GM12801 (cell line): ENCODE results near the gene ASXL1.

ENCODE experiments used
- CTCF ChIP-seq: IDR thresholded peaks from one replicate; pipeline ENCODE4 v1.5.1; 2011; ENCODE audit warnings: control low read depth; ENCODE audit not compliant: insufficient read length; ENCODE audit errors: extremely low read depth

ASXL1 gene

DNA sequence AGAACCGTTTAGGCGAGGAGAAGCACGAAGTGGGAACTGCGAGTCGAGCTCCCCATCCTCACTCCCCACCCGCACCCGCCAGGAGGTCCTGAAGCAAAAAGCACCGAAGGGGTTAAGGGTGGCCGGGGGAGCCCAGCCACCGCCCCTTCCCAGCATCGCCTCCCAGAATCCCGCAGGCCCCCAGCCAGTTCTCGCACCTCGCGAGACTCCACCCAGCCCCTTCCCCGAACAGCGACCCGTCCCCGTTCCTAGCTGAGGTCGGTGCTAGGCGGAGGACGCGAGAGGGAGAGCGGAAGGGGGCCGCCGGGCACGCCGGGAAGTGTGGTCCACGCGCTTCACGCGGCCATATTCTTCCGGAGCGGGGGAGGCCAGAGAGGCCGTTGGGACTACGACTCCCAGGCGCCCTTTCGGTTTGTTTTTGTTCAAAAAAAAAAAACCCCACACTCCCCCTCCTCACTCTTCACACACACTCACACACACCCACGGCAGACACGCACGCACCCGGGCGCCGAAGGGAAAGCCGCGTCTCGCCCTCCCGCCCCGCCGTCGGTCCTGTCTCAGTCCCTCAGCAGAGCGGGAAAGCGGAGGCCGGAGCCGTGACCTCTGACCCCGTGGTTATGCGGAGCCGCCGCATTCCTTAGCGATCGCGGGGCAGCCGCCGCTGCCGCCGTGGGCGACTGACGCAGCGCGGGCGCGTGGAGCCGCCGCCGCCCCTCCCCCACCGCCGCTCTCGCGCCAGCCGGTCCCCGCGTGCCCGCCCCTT, at the start of gene ASXL1:
TSS of gene ASXL1 (plus strand) at position 463 of the 763 bp plus-strand sequence. CDS start 445 bp downstream, outside the sequence.
- no peak for TF ChIP-seq CTCF

GRCh38 chr20:32312718-32313424, 45.3 kb upstream of the ASXL1 start:
- TF ChIP-seq CTCF: no peak

- no peak for TF ChIP-seq CTCF
Measured at GRCh38 chr20:32314768-32315167, 43.4 kb upstream of the ASXL1 start.

DNA sequence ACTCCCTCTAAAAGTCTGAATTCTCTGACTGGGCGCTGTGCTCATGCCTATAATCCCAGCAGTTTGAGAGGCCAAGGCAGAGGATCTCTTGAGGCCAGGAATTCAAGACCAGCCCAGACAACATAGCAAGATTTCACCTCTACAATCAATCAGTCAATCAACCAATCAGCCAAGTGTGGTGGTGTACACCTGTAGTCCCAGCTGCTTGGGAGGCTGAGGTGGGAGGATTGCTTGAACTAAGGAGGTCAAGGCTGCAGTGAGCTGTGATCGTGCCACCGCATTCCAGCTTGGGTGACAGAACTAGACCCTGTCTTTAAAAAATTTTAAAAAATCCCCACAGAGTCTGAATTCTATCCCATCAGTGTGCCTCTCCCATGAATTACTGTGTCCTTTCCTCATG, 42.7 kb upstream of the ASXL1 start:
- TF ChIP-seq CTCF: no peak

DNA sequence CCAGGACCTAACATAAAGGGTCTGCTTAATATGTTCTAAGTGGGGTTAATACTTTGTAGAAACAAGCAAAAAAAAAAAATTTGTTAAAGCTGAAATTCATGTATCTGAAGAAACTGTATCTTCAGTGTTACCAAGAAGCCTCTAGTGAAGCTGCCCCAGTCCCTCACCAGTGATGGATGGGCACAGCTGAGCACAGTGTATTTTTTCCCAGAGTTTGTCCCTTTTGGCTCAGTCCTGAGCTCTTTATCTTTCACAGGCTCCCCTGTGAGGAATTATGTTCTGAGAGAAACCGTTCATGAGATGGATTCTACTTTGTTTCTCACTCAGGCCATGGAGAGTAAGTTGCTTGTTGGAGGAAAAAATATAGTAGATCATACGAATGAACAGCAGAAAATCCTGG, 42.2 kb upstream of the ASXL1 start:
- no peak for TF ChIP-seq CTCF

- TF ChIP-seq CTCF: no peak
Measured at GRCh38 chr20:32316667-32317066, 41.5 kb upstream of the ASXL1 start.

DNA sequence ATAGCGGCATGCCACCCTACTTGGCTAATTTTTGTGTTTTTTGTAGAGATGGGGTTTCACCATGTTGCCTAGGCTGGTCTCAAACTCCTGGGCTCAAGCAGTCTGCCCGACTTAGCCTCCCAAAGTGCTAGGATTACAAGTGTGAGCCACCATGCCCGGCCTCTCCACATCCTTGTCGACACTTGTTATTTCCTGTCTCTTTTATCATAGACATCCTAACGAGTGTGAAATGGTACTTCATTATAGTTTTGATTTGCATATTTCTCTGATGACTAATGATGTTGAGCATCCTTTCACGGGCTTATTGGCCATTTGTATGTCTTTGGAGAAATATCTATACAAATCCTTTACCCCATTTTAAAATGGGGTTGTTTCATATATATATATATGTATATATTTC, 39.0 kb upstream of the ASXL1 start:
- TF ChIP-seq CTCF: no peak
